C4-2B (cell line): ENCODE data around the gene HPCAL1.

ENCODE experiments used
- H3K27ac ChIP-seq: fragments of 450-650 bp; 2 replicates; pipeline ENCODE4 v1.5.1; 2017
- CTCF ChIP-seq: fragments of 450-650 bp; conservative IDR thresholded peaks from 2 replicates; pipeline ENCODE4 v1.5.1; 2017; ENCODE audit warnings: mild to moderate bottlenecking
- ZFX ChIP-seq: fragments of 450-650 bp; IDR thresholded peaks from 2 replicates; pipeline ENCODE4 v1.6.1; 2017

The HPCAL1 gene

DNA sequence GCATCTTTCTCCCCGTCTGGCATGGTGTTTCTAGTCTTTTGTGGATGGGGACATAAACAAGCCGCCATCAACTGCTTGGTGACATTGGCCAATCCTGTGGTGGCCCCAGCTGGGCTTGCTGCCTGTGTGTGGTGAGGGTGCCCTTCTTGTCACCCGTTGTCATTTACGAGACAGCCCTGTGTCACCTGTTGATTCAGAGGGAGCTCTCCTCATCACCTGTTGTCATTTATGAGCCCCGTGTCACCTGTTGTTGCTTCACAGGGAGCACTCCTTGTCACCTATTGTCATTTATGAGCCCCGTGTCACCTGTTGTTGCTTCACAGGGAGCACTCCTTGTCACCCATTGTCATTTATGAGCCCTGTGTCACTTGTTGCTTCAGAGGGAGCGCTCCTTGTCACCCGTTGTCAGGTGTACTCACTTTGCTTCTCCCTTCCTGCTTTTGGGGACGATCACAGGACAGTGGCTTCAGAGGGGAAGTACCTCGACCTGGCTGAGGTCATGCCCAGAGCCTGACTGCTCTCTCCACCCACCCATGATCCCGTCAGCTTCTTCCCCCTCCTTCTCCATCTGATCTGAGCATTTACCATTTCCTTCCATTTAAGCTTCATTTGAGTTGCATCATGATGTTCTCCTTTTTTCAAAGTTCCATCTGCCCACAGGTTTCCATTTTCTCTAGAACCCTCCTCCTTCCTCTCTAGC is 29.1 kb downstream of the HPCAL1 start:
- H3K27ac ChIP-seq = no peak overlapping the region

DNA sequence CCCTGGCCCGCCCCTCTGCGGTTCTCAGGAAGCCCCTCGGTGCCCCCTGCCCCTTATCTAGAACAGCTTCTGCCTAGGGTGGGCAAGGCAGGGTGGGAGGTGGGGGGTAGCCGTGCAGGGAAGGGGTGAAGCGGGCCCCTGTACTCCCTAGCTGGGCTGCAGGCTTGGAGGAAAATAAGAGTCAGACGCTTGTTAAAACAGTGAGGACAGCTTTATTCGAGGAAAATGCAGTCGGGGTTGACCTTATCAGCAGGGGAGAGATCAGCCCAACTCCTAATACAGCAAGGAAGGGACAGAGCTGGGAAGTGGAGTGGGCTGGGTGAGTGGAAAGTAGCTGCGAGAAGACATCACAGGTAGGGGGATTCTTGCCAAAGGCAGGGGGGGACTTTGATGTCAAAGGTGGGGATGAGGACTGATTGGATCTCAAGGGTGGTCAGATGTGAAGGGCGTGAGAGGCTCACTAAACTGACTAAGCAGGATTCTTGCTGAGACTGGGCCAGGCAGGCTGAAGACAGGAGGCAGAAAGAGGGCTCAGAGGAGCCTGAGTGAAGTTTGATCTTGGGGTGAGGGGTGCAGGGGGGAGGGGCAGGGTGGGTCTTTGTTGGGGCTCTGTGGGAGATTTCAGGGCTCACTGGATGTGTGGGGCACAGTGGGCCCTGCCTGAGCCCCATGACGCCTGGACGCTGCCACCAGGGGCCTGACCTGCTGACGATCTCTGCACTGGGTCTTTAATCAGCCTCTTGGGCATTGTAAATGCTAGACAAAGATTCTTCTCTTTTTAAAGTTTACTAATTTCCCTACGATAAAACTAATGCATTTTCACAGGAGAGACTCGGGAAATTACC is 29.9 kb downstream of the HPCAL1 start:
- no peak overlapping the region for H3K27ac ChIP-seq
- TF ChIP-seq CTCF = no peak
- no peak for TF ChIP-seq ZFX

More for the DNA sequence above, 29.1 kb downstream of the HPCAL1 start:
- TF ChIP-seq CTCF = no peak
- TF ChIP-seq ZFX = no peak

- H3K27ac ChIP-seq = no peak overlapping the region
- TF ChIP-seq ZFX (no peak), CTCF (no peak)
Measured at GRCh38 chr2:10333247-10333613, 30.5 kb downstream of the HPCAL1 start.

DNA sequence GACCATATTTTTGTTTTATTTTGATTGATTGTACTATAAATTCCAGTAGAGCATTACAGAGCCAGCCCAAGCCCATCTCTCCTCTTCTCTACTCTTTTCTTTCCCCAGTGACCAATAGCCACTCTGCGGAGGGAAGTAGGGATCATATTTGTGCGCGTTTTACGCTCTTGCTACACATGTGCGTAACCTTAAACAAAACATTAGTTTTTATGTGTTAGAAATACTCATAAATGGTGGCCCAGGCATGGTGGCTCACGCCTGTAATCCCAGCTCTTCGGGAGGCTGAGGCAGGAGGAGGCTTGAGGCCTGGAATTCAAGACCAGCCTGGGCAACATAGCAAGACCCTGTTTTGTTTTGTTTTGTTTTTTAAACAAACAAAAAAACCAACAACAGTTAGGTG is 31.3 kb downstream of the HPCAL1 start:
- H3K27ac ChIP-seq = no peak overlapping the region
- TF ChIP-seq CTCF (no peak), ZFX (no peak)

DNA sequence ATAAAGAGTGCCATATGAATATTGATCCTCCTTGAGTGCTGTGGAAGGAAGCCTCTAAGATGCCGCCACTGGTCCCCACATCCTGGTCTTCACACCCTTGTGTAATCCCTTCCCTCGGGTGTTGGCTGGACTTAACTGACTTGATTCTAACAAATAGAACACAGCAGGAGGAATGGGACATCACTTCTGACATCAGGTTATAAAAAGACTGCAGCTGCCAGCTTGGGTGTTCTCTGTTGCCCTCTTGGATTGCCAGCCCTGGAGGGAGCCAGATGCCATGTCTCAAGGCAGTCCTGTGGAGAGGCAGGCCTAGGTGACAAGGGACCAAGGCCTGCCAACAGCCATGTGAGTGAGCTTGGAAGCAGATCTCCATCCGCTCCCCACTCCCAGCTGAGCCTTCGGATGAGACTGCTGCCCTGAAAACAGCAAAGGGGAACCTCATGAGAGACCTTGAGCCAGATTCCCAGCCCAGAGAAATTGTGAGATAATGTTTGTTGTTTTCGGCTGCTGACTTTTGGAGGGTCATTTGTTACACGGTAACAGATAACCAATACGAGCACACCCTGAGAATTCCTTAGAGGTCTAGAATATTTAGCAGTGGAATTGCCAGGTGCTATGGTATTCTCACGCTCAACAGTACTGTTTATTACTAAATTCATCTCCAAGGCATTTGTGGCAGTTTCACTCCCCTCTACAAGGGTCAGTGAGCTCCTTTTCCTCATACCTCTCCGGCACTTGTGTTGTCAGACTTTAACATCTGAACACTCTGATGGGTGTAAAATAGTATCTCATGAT is 32.5 kb downstream of the HPCAL1 start:
- TF ChIP-seq CTCF = no peak
- H3K27ac ChIP-seq = no peak overlapping the region

- no peak for TF ChIP-seq ZFX
- TF ChIP-seq CTCF = no peak
- peak overlapping the region; percentile 44 for H3K27ac ChIP-seq
Measured at GRCh38 chr2:10336283-10336682, 33.6 kb downstream of the HPCAL1 start.
